G401.6 (cell line): ENCODE results near the gene PTPRN2.

Source experiments
- FAIRE-seq: peaks from 2 replicates; lab custom pipeline; 2012; peaks lifted over from hg19 to GRCh38; lab: Jason Lieb, UNC

Gene PTPRN2

DNA sequence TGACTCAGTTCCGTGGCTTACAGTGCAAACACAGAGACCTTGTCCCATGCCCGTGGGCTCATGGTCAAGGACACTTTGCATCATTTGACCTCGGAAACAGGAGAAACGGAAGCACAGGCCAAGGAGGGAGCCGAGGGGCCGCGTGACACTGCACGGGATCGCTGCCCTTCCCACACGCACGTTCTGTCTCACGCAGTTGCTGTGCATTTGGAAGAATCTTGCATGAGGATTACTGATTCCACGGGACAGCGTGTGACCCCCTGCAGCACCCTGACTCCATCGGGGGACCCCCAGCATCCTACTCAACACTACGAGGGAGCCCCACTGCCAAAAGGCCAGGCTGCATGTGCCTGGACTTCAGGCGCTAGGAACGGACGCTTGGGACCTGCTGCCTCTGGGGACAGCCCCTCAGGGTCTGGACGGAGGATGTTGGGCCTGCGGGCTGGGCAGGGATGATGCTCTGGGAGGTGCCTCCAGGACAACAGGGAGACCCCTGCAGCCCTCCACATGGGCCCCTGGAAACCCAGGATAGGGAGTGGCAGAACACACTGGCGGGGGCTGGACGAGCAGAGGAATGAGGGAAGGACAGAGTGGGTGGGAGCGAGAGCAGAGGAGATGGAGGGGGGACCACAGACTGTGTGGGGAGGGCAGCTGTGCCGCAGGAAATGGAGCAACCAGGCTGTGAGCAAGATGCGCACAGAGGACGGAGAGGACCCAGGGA is 1028.6 kb downstream of the PTPRN2 start:
- FAIRE-seq: no peak

DNA sequence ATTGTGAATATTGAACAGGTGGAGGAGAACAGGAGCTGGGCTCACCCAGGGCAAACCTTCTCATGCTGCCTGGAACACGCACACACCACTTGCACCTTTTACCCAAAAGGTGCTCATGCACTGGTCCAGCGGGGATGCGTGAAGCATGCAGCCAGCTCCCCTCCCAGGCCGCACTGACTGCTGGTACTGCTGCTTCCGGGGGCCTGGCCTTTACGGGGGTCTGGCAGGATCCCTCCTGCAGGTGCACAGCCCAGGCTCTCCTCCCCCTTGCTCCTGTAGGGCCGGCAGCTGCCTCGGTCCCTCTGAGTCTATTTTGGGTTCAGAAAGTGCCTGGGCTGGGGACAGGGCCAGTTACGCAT is 1029.1 kb downstream of the PTPRN2 start:
- no peak for FAIRE-seq

GRCh38 chr7:157558061-157558460 is 1029.6 kb downstream of the PTPRN2 start:
- no peak for FAIRE-seq

DNA sequence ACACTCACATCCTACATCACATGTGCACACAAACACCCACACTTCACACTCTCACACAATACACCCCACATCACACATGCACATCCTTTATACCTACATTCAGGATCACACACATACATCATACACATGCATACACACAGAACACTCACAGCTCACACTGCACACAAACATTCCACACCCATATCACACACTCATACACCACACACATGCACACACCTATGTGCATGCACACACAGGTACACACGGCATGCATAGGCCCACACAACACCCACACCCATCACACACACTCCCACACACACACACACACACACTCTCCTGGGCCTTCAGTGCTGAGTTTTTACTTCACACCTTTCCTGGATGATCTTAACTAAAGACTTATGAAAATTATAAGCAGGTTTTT is 1030.4 kb downstream of the PTPRN2 start:
- FAIRE-seq: no peak

GRCh38 chr7:157556642-157556944 is 1031.0 kb downstream of the PTPRN2 start:
- no peak for FAIRE-seq

DNA sequence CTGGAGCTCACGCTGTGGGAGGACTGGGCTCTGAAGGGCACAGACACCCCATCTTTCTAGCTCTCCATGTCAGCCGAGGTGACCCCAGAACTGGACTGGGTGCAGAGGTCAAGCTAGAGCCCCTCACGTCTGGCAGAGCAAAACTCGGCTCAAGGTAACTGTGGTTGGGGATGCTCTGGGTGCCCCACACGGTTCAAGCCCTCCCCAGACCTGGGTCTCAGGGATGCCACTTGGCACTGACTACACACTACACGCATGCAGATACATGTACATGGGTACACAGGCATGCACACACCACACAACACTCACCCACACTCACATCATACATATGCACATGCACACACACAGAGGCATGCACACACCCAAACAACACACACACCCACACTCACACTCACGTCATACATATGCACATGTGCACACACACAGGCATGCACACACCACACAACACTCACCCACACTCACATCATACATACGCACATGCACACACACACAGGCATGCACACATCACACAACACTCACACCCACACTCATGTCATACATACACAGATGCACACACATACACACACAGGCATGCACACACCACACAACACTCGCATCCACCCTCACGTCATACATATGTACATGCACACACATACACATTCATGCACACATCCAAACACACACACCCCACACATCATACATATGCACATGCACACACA is 1031.5 kb downstream of the PTPRN2 start:
- FAIRE-seq: no peak

GRCh38 chr7:157555313-157555712 is 1032.3 kb downstream of the PTPRN2 start:
- FAIRE-seq: no peak

DNA sequence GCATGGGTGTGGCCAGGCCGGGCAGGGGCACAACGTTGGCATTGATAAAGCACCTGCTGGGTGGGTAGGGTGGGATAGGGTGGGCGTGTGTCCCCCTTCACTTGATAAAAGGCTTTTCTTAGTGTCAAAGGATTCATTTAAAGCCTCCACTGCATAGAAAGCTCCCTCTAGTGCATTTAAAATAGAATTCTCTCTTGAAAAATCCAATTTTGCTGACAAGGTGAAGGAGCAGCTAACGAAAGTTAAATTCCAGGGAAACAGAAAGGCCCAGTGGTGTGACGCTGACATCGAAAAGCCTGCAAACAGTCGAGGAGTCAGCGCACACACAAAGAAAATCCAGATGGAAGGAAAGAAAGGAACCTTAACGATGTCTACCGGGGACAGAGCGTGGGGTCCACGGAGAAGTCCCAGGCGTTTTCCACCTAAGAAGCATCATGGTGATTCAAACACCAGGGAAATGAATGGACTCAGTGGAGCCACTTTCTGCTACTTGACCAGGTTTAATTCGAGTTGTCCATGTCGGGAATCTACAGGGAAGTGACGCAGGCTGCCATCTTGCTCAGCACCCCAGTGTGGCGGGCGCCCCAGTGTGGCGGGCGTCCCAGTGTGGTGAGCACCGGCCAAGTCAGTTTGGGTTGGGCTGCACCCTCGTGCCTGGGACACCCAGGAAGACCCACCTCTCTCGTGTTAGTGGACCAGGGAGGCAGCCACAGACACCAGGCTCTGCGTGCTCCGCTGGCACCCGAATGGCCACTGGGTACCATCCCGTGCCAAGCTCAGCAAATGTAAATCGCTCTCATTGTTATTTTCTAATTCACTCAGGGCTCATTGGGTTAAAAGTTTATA is 1033.0 kb downstream of the PTPRN2 start:
- no peak for FAIRE-seq

DNA sequence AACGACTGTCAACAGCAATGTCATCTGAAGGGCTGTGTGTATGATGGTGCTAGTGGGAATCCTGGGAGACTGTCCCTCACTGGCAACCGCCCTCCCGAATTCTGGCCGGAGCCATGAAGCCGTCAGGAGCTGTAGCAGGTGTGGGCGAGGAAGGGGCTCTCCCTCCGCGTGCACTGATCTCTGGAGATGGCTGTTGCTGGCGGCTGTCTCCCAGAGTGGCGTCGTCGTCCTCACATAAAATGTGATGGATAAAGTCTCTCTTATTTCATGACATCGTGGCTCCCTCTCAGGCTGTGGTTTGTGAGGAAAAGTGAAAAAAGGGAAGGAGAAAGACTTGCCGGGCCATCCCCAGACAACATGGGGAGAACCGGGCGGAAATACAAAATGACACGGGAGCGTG is 1034.4 kb downstream of the PTPRN2 start:
- FAIRE-seq: no peak

- FAIRE-seq: no peak
These were observed 1035.2 kb downstream of the PTPRN2 start for GRCh38 chr7:157552295-157552993.

DNA sequence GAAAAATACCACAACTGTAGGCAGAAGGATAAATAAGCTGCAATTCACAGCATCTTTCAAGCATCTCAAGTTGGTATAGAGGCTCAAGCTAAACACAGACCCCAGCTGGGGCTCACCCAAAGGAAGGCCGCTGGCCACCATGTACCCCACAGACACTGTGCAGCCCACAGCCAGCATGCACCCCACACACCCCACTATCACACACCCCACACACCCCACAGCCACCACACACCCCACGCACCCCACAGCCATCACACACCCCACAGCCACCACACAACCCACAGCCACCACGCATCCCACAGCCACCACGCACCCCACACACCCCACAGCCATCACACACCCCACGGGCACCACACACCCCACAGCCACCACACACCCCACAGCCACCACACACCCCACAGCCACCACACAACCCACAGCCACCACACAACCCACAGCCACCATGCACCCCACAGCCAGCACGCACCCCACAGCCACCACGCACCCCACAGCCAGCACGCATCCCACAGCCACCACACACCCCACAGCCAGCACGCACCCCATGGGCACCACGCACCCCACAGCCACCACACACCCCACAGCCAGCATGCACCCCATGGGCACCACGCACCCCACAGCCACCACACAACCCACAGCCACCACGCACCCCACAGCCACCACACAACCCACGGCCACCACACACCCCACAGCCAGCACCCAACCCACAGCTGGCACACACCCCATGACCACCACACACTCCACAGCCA is 1036.1 kb downstream of the PTPRN2 start:
- no peak for FAIRE-seq

- no peak for FAIRE-seq
These were observed 1037.0 kb downstream of the PTPRN2 start for GRCh38 chr7:157550300-157551275.

DNA sequence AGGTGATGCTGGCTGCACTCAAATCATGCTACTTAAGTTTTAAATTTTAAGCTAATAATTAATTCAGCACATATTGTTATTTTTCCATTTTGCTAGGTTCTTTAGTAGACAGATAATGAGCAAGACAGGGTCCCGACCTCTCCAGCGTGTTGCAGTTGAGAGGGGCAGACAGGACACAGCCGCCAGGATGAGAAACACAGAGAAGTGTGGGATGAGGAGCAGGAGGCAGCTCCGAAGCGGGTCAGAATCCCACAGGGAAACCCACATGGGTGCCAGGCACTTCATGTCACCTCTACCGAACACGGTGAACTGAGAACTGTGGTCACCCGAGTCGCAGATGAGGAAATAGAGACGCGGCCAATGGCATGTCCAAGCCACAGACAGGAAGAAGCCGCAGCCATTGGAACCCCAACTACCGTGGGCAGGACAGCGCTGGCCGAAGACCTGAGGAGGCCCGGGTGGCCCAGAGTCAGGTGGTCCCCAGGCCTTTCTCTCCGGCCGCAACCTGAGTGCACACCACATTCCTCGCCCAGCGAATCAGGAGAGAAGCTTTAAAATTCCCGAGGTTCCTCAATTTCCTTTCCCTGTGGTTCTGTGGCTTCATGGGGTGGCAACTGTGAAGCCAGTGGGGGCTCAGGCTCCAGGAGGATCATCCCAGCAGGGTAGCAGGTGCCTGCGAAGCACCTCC is 1037.9 kb downstream of the PTPRN2 start:
- FAIRE-seq: no peak

DNA sequence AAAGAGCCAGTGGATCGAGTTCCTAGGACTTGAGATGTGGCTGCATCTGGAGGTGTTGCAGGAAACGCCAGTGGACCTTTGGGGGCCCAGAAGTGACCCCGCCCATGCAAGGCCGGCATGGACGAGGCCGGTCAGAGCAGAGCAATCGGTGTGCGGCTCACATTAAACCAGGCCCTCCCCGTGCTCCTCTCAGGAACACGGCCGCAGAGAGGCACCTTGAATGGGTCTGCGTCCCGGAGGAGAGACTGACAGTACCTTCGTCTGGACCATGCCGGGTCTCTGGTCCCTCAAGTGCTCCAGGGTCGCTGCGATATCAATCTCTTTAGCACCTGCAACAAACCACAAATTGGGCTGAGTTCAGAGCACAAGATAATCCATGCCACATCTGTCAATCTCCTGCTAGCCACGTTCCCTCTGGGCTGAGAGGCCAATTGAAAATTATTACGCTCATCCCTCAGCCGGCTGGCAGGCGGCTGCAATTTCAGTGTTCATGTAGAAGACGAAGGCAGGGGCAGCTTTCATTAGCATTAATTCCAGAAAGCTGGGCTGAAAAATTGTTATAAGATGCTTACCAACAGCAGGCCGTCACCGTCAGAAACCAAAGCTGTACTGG is 1038.8 kb downstream of the PTPRN2 start:
- FAIRE-seq: no peak

GRCh38 chr7:157547611-157548010 is 1040.0 kb downstream of the PTPRN2 start:
- FAIRE-seq: no peak

GRCh38 chr7:157547102-157547501 is 1040.5 kb downstream of the PTPRN2 start:
- FAIRE-seq: no peak

- no peak for FAIRE-seq
These were observed 1042.0 kb downstream of the PTPRN2 start for GRCh38 chr7:157545681-157546060.

- no peak for FAIRE-seq
These were observed 1042.5 kb downstream of the PTPRN2 start for GRCh38 chr7:157544980-157545680.

DNA sequence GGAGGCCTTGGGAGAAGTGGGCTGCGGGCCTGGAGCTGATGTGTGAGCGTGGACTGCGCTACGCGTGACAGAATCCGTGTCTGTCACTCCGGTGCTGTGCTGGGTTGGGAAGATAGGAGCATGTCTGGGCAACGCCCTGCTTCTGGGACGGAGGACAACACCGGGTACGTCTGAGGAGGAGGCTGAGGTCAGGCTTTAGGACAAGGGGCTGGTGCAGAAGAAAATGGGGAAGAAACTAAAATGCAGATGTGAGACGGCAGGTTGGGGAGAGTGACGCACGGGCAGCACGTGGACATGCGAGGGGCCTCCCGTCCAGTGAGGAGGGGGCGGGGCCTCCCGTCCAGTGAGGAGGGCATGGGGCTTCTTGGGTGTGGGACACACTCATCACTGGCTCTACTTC is 1043.4 kb downstream of the PTPRN2 start:
- FAIRE-seq: no peak
